HepG2 (cell line): ENCODE data around the gene ZBTB22. TPM values are rescaled to one million over a fixed set of nuclear protein-coding genes. Genes with fewer than 3 reads are reported as not detected.

ENCODE experiments used
- ARID2 ChIP-seq: sonication (generic); formaldehyde crosslinking; IDR thresholded peaks from 2 replicates; pipeline ENCODE4 v1.8.1; 2022; ENCODE audit warnings: mild to moderate bottlenecking, missing genetic modification reagents, borderline replicate concordance
- CEBPZ ChIP-seq: IDR thresholded peaks from 2 replicates; pipeline ENCODE4 v1.6.1; 2012; ENCODE audit warnings: low read length, improper control_type of control experiment
- HHEX ChIP-seq: IDR thresholded peaks from 2 replicates; pipeline ENCODE4 v1.6.1; 2016; ENCODE audit warnings: control low read depth
- KLF9 ChIP-seq: IDR thresholded peaks from 2 replicates; pipeline ENCODE4 v1.6.1; 2016; ENCODE audit warnings: low read depth
- MLLT10 ChIP-seq: sonication (generic); formaldehyde crosslinking; IDR thresholded peaks from 2 replicates; pipeline ENCODE4 v1.4.0; 2020; ENCODE audit warnings: missing genetic modification reagents
- NFKBIZ ChIP-seq: IDR thresholded peaks from 2 replicates; pipeline ENCODE4 v1.6.1; 2018; ENCODE audit warnings: missing genetic modification reagents, missing compliant biosample characterization
- NR2C2 ChIP-seq: sonication (generic); formaldehyde crosslinking; IDR thresholded peaks from 2 replicates; pipeline ENCODE4 v1.4.0; 2020; ENCODE audit warnings: missing genetic modification reagents, mild to moderate bottlenecking, moderate library complexity, borderline replicate concordance
- NR2F2 ChIP-seq: IDR thresholded peaks from 2 replicates; pipeline ENCODE4 v1.6.1; 2012; ENCODE audit warnings: low read depth, inconsistent platforms, borderline replicate concordance
- PCBP2 ChIP-seq: fragments of 200-400 bp; formaldehyde crosslinking; optimal IDR thresholded peaks from 2 replicates; pipeline ENCODE3; 2018; ENCODE audit warnings: low read length, low read depth; ENCODE audit not compliant: poor library complexity, severe bottlenecking
- RBAK ChIP-seq: sonication (generic); formaldehyde crosslinking; IDR thresholded peaks from 2 replicates; pipeline ENCODE4 v1.5.1; 2020; ENCODE audit warnings: mild to moderate bottlenecking, missing genetic modification reagents
- ZBTB46 ChIP-seq: sonication (generic); formaldehyde crosslinking; IDR thresholded peaks from 2 replicates; pipeline ENCODE4 v1.4.0; 2020; ENCODE audit warnings: mild to moderate bottlenecking, missing genetic modification reagents, borderline replicate concordance
- ZBTB7B ChIP-seq: sonication (generic); formaldehyde crosslinking; IDR thresholded peaks from 2 replicates; pipeline ENCODE4 v1.4.0; 2020; ENCODE audit warnings: missing genetic modification reagents
- ZFP36L2 ChIP-seq: sonication (generic); formaldehyde crosslinking; IDR thresholded peaks from 2 replicates; pipeline ENCODE4 v1.4.0; 2020; ENCODE audit warnings: missing genetic modification reagents
- ZFP90 ChIP-seq: sonication (generic); formaldehyde crosslinking; IDR thresholded peaks from 2 replicates; pipeline ENCODE4 v1.8.0; 2022; ENCODE audit warnings: missing genetic modification reagents, mild to moderate bottlenecking, inconsistent platforms, borderline replicate concordance
- ZNF274 ChIP-seq: sonication (generic); formaldehyde crosslinking; IDR thresholded peaks from 2 replicates; pipeline ENCODE4 v1.5.1; 2020; ENCODE audit warnings: mild to moderate bottlenecking, missing genetic modification reagents
- ZNF329 ChIP-seq: sonication (generic); formaldehyde crosslinking; IDR thresholded peaks from 2 replicates; pipeline ENCODE4 v1.9.0; 2021; ENCODE audit warnings: low read depth, mild to moderate bottlenecking, missing genetic modification reagents
- ZNF569 ChIP-seq: sonication (generic); formaldehyde crosslinking; IDR thresholded peaks from 2 replicates; pipeline ENCODE4 v1.5.0; 2020; ENCODE audit warnings: mild to moderate bottlenecking, missing genetic modification reagents, moderate library complexity, borderline replicate concordance
- ZNF572 ChIP-seq: sonication (generic); formaldehyde crosslinking; IDR thresholded peaks from 2 replicates; pipeline ENCODE4 v1.5.1; 2020; ENCODE audit warnings: mild to moderate bottlenecking, missing genetic modification reagents
- ZNF614 ChIP-seq: IDR thresholded peaks from 2 replicates; pipeline ENCODE4 v1.6.1; 2018; ENCODE audit warnings: missing biosample characterization, missing genetic modification reagents, inconsistent platforms, borderline replicate concordance
- ZNF713 ChIP-seq: sonication (generic); formaldehyde crosslinking; IDR thresholded peaks from 2 replicates; pipeline ENCODE4 v1.4.0; 2020; ENCODE audit warnings: mild to moderate bottlenecking, missing genetic modification reagents
- polyA plus RNA-seq, 8 experiments: library from polyadenylated mRNA; depleted of rRNA in 3 of 8; stranded (reverse) in 7 of 8; unstranded in 1 of 8; fragments of >200 nt; fragmentation: Illumina TruSeq in 4 of 8; extraction: Trizol in 4 of 8; gene quantifications; 2 replicates each; pipeline versions ENCODE4 v1.2.1 to v1.2.3, GENCODE V29; 2011 to 2016; ENCODE audit warnings: low read depth in 4 of 8, missing spikeins in 1 of 8, mixed read lengths in 1 of 8; ENCODE audit not compliant: insufficient read depth in 1 of 8
- total RNA-seq, 5 experiments: library from RNA; depleted of rRNA; stranded (reverse); fragments of >200 nt; fragmentation: Illumina TruSeq; extraction: Trizol; gene quantifications; 2 replicates each; pipeline ENCODE4 v1.2.3, GENCODE V29; 2016; ENCODE audit warnings: low read depth in 1 of 5
- TF ChIP-seq, protein P1 (sequence below): sonication (generic); formaldehyde crosslinking; IDR thresholded peaks from 2 replicates; pipeline ENCODE4 v1.8.0; 2022; ENCODE audit warnings: mild to moderate bottlenecking, missing genetic modification reagents; ENCODE audit not compliant: insufficient replicate concordance
- TF ChIP-seq, protein P2 (sequence below): IDR thresholded peaks from 2 replicates; pipeline ENCODE4 v1.6.1; 2016; ENCODE audit warnings: control low read depth

ZBTB22 gene
- total and polyA plus RNA-seq, 2 of the 13 experiments (the other 11 are each of a cell fraction or from before 2014, with no cell fraction given): 8.0 to 10.6 TPM

DNA sequence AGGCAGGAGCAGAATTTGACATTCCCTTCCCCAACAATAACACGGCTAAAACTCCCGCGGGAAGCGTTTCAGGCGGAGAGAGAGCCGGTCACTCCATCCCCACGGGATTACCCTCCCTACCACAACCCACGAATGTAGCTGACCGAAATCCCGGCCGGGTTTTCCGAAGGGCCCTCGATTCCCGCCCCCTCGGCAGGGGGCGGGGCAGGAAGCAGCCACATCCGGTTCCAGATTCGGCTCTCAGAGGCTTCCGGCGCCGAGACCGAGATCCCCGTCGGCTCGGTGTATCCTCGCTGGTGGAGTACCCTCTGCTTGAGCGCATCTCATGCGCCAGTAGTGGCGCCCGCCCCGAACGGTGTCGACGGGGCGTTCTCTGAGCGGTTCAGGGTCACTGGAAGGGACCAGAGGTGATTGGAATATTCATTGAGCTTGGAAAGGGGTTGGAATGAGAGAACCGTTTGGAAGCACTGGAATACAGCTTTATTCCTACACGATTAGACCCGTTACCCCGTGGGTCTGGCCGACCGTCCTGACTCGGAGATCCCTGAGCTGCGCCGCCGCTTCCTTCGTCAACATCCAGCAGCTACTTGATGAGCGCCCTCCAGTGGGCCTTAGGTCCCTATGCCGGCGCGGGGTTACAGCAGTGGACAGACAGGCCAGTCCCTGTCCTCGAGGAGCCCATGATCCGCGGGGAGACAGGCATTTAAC is 18.2 kb downstream of the ZBTB22 start (continued):
- TF ChIP-seq PCBP2 (no peak), ZNF274 (CRISPR knock-in tag) (peak; percentile 94), ZNF569 (CRISPR knock-in tag) (0 out of 2 replicates have a peak, but pooled peaks have one; percentile 80), ZNF713 (CRISPR knock-in tag) (peak; percentile 20; the same call in 1 of the 2 replicates), ZFP36L2 (CRISPR knock-in tag) (no peak), ARID2 (CRISPR knock-in tag) (peak; percentile 42; the same call in 1 of the 2 replicates), ZNF329 (CRISPR knock-in tag) (peak; percentile 76; the same call in 1 of the 2 replicates), HHEX (CRISPR knock-in tag) (no peak), NR2F2 (peak; percentile 26; the same call in 1 of the 2 replicates), NFKBIZ (CRISPR knock-in tag) (0 out of 2 replicates have a peak, but pooled peaks have one; percentile 39), RBAK (CRISPR knock-in tag) (no peak), MLLT10 (CRISPR knock-in tag) (no peak), ZNF572 (CRISPR knock-in tag) (no peak), ZBTB7B (CRISPR knock-in tag) (peak; percentile 38; the same call in 1 of the 2 replicates), ZFP90 (CRISPR knock-in tag) (no peak), ZBTB46 (0 out of 2 replicates have a peak, but pooled peaks have one; percentile 64), KLF9 (CRISPR knock-in tag) (peak; percentile 96; the same call in 1 of the 2 replicates), CEBPZ (no peak), ZNF614 (peak; percentile 92), NR2C2 (CRISPR knock-in tag) (peak; percentile 79)
- TF ChIP-seq, protein P1, sequence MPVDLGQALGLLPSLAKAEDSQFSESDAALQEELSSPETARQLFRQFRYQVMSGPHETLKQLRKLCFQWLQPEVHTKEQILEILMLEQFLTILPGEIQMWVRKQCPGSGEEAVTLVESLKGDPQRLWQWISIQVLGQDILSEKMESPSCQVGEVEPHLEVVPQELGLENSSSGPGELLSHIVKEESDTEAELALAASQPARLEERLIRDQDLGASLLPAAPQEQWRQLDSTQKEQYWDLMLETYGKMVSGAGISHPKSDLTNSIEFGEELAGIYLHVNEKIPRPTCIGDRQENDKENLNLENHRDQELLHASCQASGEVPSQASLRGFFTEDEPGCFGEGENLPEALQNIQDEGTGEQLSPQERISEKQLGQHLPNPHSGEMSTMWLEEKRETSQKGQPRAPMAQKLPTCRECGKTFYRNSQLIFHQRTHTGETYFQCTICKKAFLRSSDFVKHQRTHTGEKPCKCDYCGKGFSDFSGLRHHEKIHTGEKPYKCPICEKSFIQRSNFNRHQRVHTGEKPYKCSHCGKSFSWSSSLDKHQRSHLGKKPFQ (CRISPR knock-in tag): no peak
- TF ChIP-seq, protein P2, sequence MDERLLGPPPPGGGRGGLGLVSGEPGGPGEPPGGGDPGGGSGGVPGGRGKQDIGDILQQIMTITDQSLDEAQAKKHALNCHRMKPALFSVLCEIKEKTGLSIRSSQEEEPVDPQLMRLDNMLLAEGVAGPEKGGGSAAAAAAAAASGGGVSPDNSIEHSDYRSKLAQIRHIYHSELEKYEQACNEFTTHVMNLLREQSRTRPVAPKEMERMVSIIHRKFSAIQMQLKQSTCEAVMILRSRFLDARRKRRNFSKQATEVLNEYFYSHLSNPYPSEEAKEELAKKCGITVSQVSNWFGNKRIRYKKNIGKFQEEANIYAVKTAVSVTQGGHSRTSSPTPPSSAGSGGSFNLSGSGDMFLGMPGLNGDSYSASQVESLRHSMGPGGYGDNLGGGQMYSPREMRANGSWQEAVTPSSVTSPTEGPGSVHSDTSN: 0 out of 2 replicates have a peak, but pooled peaks have one; percentile 24
